ENCODE results near the gene NFILZ.

- TF ChIP-seq CTCF (IDR thresholded peaks at IDR 0.05; ENCODE audit: insufficient read depth, low read length, poor library complexity, severe bottlenecking) (no peak), EZH2phosphoT487 (conservative IDR thresholded peaks at IDR 0.05; ENCODE audit: low read length) (no peak)
These were observed 19.5 kb upstream of the NFILZ start for GRCh38 chr19:8610936-8611300.

All from SU-DHL-6 (cell line).